DOHH2 (cell line): ENCODE data around the gene REXO4.

ENCODE experiments used
- H3F3A ChIP-seq: fragments of 200-600 bp; sonication (generic), shearing (Covaris generic); 2 replicates; pipeline ENCODE4 v1.6.0; 2016; ENCODE audit warnings: antibody characterized with exemption, mild to moderate bottlenecking; ENCODE audit not compliant: control insufficient read depth, insufficient read depth
- H3K27ac ChIP-seq: fragments of 200-600 bp; sonication (generic); 2 replicates; pipeline ENCODE4 v1.5.1; 2014; ENCODE audit warnings: low read depth, mild to moderate bottlenecking, low read length, moderate library complexity
- H3K27me3 ChIP-seq: fragments of 200-600 bp; sonication (generic); 2 replicates; pipeline ENCODE4 v1.6.1; 2014; ENCODE audit warnings: mild to moderate bottlenecking, low read length, mixed read lengths; ENCODE audit not compliant: control insufficient read depth
- H3K36me3 ChIP-seq: fragments of 200-600 bp; sonication (generic); 2 replicates; pipeline ENCODE4 v1.6.1; 2014; ENCODE audit warnings: mild to moderate bottlenecking, low read length, moderate library complexity, mixed read lengths; ENCODE audit not compliant: control insufficient read depth
- H3K4me1 ChIP-seq: fragments of 200-600 bp; sonication (generic); 2 replicates; pipeline ENCODE4 v1.6.1; 2014; ENCODE audit warnings: mild to moderate bottlenecking, low read length, mixed read lengths; ENCODE audit not compliant: control insufficient read depth
- H3K4me2 ChIP-seq: fragments of 200-600 bp; sonication (generic); 2 replicates; pipeline ENCODE4 v1.6.0; 2014; ENCODE audit warnings: mild to moderate bottlenecking, low read length, moderate library complexity
- H3K4me3 ChIP-seq: fragments of 200-600 bp; sonication (generic); 2 replicates; pipeline ENCODE4 v1.5.1; 2014; ENCODE audit warnings: mild to moderate bottlenecking, low read length, mixed read lengths
- H3K79me2 ChIP-seq: fragments of 200-600 bp; sonication (generic); 2 replicates; pipeline ENCODE4 v1.6.1; 2014; ENCODE audit warnings: mild to moderate bottlenecking, low read length, mixed read lengths; ENCODE audit not compliant: control insufficient read depth
- H3K9me2 ChIP-seq: fragments of 200-600 bp; sonication (generic); replicated peaks from 2 replicates; pipeline ENCODE4 v1.6.1; 2014; ENCODE audit warnings: mild to moderate bottlenecking, low read length, mixed read lengths; ENCODE audit not compliant: control insufficient read depth
- H3K9me3 ChIP-seq: fragments of 200-600 bp; sonication (generic); 2 replicates; pipeline ENCODE4 v1.6.1; 2014; ENCODE audit warnings: antibody characterized with exemption, low read length, mixed read lengths; ENCODE audit not compliant: control insufficient read depth, insufficient read depth
- H4K20me1 ChIP-seq: fragments of 200-600 bp; sonication (generic); 2 replicates; pipeline ENCODE4 v1.6.0; 2014; ENCODE audit warnings: low read depth, mild to moderate bottlenecking, antibody characterized with exemption, low read length, moderate library complexity; ENCODE audit not compliant: control insufficient read depth, insufficient read depth
- CTCF ChIP-seq: fragments of 200-600 bp; sonication (generic); IDR thresholded peaks from one replicate; pipeline ENCODE4 v1.5.1; 2014; ENCODE audit warnings: antibody characterized with exemption, mild to moderate bottlenecking, low read depth, low read length; ENCODE audit not compliant: poor library complexity, severe bottlenecking
- EZH2phosphoT487 ChIP-seq: fragments of 200-600 bp; sonication (generic); IDR thresholded peaks from 2 replicates; pipeline ENCODE4 v1.6.1; 2017; ENCODE audit warnings: borderline replicate concordance, mild to moderate bottlenecking, antibody characterized with exemption, low read length, moderate library complexity, mixed read lengths

Gene REXO4

GRCh38 chr9:133456409-133456808, 38.6 kb upstream of the REXO4 start:
- H3K4me2 ChIP-seq = no peak overlapping the region
- H3K27ac ChIP-seq = no peak overlapping the region
- 0 out of 2 replicates have a peak, but pooled peaks cover 4% of the 10 kb centered on the region for H4K20me1 ChIP-seq
- no peak overlapping the region for H3K4me3 ChIP-seq
- H3F3A ChIP-seq = 0 out of 2 replicates have a peak, but pooled peaks cover 5% of the 10 kb centered on the region
- no peaks in the 10 kb centered on the region for H3K79me2 ChIP-seq
- H3K4me1 ChIP-seq = peaks cover 16% of the 10 kb centered on the region
- H3K27me3 ChIP-seq = peaks cover 18% of the 10 kb centered on the region
- H3K9me3 ChIP-seq = no peaks in the 10 kb centered on the region
- peak; percentile 32 for TF ChIP-seq CTCF
- no peak for TF ChIP-seq EZH2phosphoT487
- no peaks in the 10 kb centered on the region for H3K9me2 ChIP-seq
- no peaks in the 10 kb centered on the region for H3K36me3 ChIP-seq

- Histone ChIP-seq H3K4me3 (no peak overlapping the region), H3K4me1 (peaks cover 14% of the 10 kb centered on the region), H4K20me1 (no peaks in the 10 kb centered on the region), H3K27me3 (peaks cover 19% of the 10 kb centered on the region), H3K9me2 (no peaks in the 10 kb centered on the region), H3K36me3 (no peaks in the 10 kb centered on the region), H3K27ac (no peak overlapping the region), H3F3A (0 out of 2 replicates have a peak, but pooled peaks cover 3% of the 10 kb centered on the region), H3K79me2 (no peaks in the 10 kb centered on the region), H3K4me2 (no peak overlapping the region), H3K9me3 (no peaks in the 10 kb centered on the region)
- TF ChIP-seq EZH2phosphoT487 (no peak), CTCF (no peak)
Observed at GRCh38 chr9:133455936-133456335, 38.1 kb upstream of the REXO4 start.

- H3K27ac ChIP-seq = no peak overlapping the region
- H3K27me3 ChIP-seq = peaks cover 19% of the 10 kb centered on the region
- no peaks in the 10 kb centered on the region for H3K9me3 ChIP-seq
- no peaks in the 10 kb centered on the region for H3K9me2 ChIP-seq
- TF ChIP-seq CTCF (no peak), EZH2phosphoT487 (no peak)
- H3K4me1 ChIP-seq = peaks cover 8% of the 10 kb centered on the region
- H3K36me3 ChIP-seq = no peaks in the 10 kb centered on the region
- no peaks in the 10 kb centered on the region for H4K20me1 ChIP-seq
- no peak overlapping the region for H3K4me3 ChIP-seq
- H3F3A ChIP-seq = no peaks in the 10 kb centered on the region
- no peaks in the 10 kb centered on the region for H3K79me2 ChIP-seq
- no peak overlapping the region for H3K4me2 ChIP-seq
Observed at GRCh38 chr9:133454943-133455673, 37.3 kb upstream of the REXO4 start.
